Neuron (in vitro differentiated cells): Measurements from ENCODE around the gene TMEM51.

Experiments
- H2AFZ ChIP-seq: one replicate; pipeline ENCODE4 v1.6.1; 2013; ENCODE audit warnings: low read depth, mild to moderate bottlenecking, inconsistent platforms, low read length, moderate library complexity
- H3K27me3 ChIP-seq: one replicate; pipeline ENCODE4 v1.6.1; 2013; ENCODE audit warnings: low read length; ENCODE audit not compliant: insufficient read depth
- H3K36me3 ChIP-seq: one replicate; pipeline ENCODE4 v1.6.1; 2013; ENCODE audit warnings: low read length; ENCODE audit not compliant: insufficient read depth
- H3K4me1 ChIP-seq: one replicate; pipeline ENCODE4 v1.6.1; 2013; ENCODE audit warnings: low read length; ENCODE audit not compliant: insufficient read depth
- H3K4me3 ChIP-seq: 2 replicates; pipeline ENCODE4 v1.5.1; 2013; ENCODE audit warnings: mild to moderate bottlenecking, low read length, moderate library complexity
- H3K9me3 ChIP-seq: one replicate; pipeline ENCODE4 v1.6.1; 2013; ENCODE audit warnings: low read length

TMEM51 gene

DNA sequence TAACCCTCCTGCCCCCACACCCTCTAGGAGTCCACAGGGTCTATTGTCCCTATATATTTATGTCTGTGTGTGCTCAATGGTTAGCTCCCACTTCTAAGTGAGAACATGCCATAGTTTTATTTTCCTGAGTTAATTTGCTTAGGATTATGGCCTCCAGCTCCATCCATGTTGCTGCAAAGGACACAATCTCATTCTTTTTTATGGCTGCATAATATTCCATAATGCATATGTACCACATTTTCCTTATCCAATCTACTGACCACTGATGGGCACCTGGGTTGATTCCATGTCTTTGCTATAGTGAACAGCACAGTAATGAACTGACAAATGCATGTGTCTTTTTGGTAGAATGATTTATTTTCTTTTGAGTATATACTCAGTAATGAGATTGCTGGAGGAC, 80.1 kb downstream of the TMEM51 start:
- no peaks in the 10 kb centered on the region for H3K36me3 ChIP-seq
- no peak overlapping the region for H3K4me3 ChIP-seq
- no peaks in the 10 kb centered on the region for H3K27me3 ChIP-seq
- no peaks in the 10 kb centered on the region for H3K9me3 ChIP-seq
- H2AFZ ChIP-seq, result no peak overlapping the region
- H3K4me1 ChIP-seq, result no peaks in the 10 kb centered on the region

GRCh38 chr1:15236321-15236721, 82.8 kb downstream of the TMEM51 start:
- H3K4me1 ChIP-seq, result no peaks in the 10 kb centered on the region
- H2AFZ ChIP-seq, result no peak overlapping the region
- no peak overlapping the region for H3K4me3 ChIP-seq
- no peaks in the 10 kb centered on the region for H3K9me3 ChIP-seq
- no peaks in the 10 kb centered on the region for H3K27me3 ChIP-seq
- H3K36me3 ChIP-seq, result no peaks in the 10 kb centered on the region

- Histone ChIP-seq H3K4me1 (no peaks in the 10 kb centered on the region), H3K9me3 (no peaks in the 10 kb centered on the region), H3K36me3 (no peaks in the 10 kb centered on the region)
These were observed 83.2 kb downstream of the TMEM51 start for GRCh38 chr1:15236746-15237145.

DNA sequence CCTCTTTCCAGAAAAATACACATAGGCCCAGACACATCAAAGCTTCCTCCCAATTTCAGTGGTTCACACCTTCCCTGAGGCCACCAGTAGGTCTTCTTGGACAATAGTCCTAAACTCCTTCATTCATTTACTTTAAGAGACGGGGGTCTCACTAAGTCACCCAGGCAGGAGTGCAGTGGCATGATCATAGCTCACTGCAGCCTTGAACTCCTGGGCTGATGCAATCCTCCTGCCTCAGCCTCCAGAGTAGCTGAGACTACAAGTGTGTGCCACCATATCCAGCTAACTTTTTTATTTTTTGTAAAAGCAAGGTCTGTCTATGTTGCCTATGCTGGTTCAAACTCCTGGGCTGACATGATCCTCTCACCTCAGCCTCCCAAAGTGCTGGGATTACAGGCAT, 85.2 kb downstream of the TMEM51 start:
- Histone ChIP-seq H3K4me3 (no peak overlapping the region), H3K9me3 (no peaks in the 10 kb centered on the region), H2AFZ (no peak overlapping the region), H3K27me3 (no peaks in the 10 kb centered on the region), H3K36me3 (no peaks in the 10 kb centered on the region), H3K4me1 (no peaks in the 10 kb centered on the region)

More at GRCh38 chr1:15236746-15237145, 83.2 kb downstream of the TMEM51 start:
- H3K4me3 ChIP-seq, result no peak overlapping the region
- H3K27me3 ChIP-seq, result no peaks in the 10 kb centered on the region
- no peak overlapping the region for H2AFZ ChIP-seq

DNA sequence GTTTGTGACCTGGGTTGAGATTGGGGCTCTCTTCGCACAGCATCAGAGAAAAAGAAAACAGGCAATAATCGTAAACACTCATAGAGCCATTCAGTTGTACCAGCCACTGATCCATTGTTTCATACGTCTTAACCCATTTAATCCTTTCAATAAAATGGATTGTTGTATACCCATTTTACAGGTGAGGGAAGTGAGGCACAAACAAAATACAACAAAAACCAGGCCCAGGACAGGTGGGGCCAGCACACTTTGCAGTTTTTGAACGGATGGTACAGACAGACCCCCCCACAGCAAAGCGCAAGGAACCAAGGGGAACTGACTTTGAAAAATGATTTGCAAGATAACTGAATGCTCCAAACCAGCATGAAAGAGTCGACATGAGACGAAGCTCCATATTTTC, 89.2 kb downstream of the TMEM51 start:
- H3K4me1 ChIP-seq, result peaks cover 2% of the 10 kb centered on the region
- H3K36me3 ChIP-seq, result no peaks in the 10 kb centered on the region
- H3K27me3 ChIP-seq, result no peaks in the 10 kb centered on the region
- no peak overlapping the region for H2AFZ ChIP-seq
- no peak overlapping the region for H3K4me3 ChIP-seq
- H3K9me3 ChIP-seq, result peaks cover 3% of the 10 kb centered on the region

DNA sequence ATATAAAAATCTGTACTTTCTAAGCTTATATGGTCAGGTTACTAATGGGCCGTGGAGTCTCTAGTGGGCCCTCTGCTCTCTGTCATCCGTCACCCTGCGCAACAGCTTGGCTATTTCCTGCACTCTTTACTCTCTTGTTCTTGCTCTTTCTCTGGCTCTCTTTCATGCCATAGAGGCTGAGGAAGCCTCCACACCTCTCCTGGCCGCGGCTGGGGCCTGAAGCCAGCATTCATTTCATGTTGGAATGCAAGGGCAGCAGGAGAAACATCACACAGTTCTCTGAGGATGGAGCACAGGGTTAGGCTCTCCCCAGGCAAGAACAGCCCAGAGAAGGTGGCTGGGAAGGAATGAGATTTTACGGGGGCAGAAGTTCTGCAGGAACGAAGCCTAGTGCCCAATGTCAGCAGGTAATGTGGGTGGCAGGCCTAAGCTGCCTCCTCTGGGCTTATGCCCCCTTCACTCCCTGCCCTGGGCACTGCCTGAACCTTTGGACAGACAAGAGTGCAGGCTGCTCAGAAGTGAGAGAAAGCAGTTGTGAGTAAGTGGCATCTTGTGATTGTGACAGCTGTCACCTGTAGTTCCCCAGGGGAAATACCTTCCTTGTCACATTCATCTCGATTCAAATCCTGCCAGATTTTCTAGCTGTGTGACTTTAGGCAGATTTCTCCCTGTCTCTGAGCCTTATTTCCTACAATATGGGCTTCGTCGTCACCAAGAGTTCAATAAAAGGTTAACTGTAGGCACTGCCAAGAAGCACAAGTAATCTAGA, 89.9 kb downstream of the TMEM51 start:
- H3K4me1 ChIP-seq, result peaks cover 7% of the 10 kb centered on the region
- H3K27me3 ChIP-seq, result no peaks in the 10 kb centered on the region
- H3K9me3 ChIP-seq, result peaks cover 3% of the 10 kb centered on the region
- H3K36me3 ChIP-seq, result no peaks in the 10 kb centered on the region
- no peak overlapping the region for H3K4me3 ChIP-seq
- no peak overlapping the region for H2AFZ ChIP-seq

DNA sequence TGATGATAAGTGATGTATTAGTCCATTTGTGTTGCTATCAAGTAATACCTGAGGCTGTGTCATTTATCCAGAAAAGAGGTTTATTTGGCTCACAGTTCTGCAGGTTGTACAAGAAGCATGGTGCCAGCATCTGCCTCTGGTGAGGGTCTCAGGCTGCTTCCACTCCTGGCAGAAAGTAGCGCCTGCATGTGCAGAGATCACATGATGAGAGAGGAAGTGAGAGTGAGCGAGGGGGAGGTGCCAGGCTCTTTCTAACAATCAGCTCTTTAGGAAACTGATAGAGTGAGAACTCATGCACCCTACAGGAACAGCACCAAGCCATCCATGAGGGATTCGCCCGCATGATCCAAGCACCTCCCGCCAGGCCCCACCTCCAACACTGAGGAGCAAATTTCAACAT, 91.3 kb downstream of the TMEM51 start:
- Histone ChIP-seq H2AFZ (no peak overlapping the region), H3K4me1 (peaks cover 7% of the 10 kb centered on the region), H3K4me3 (no peak overlapping the region), H3K9me3 (peaks cover 3% of the 10 kb centered on the region), H3K36me3 (no peaks in the 10 kb centered on the region), H3K27me3 (no peaks in the 10 kb centered on the region)

DNA sequence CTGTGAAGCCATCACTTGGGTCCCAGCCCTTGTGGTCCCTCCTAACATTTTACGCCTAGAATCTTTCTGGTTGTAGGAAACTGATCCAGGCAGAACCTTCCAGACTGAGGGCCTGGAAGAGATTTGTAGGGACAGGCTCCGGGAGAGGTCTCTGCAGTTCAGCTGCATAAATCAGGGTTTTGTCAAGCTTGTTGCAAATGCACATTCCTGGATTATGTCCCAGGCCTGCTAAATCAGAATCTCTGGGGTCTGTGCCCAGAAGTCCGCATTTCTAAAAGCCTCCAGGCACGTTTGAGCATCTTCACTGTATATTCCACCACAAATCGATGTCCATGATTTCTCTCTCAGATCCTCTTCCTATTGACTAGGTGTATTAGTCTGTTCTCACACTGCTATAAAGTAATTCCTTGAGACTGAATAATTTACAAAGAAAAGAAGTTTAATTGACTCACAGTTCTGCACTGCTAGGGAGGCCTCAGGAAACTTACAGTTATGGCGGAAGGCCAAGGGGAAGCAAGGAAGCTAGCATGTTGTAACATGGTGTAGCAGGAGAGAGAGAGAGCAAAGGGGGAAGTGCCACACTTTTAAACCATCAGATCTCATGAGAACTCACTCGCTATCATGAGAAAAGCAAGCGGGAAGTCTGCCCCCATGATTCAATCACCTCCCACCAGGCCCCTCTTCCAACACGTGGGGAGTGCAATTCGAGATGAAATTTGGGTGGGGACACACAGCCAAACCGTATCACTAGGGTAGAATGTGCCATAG, 92.2 kb downstream of the TMEM51 start:
- Histone ChIP-seq H3K36me3 (no peaks in the 10 kb centered on the region), H3K4me1 (peaks cover 7% of the 10 kb centered on the region), H2AFZ (no peak overlapping the region), H3K9me3 (peaks cover 3% of the 10 kb centered on the region), H3K27me3 (no peaks in the 10 kb centered on the region), H3K4me3 (no peak overlapping the region)

GRCh38 chr1:15246960-15247614, 93.5 kb downstream of the TMEM51 start, which contains the start of gene FHAD1:
TSS of gene FHAD1 (plus strand) at chr1:15247223. CDS start at chr1:15251785, 4,562 bp downstream.
- H3K27me3 ChIP-seq, result no peaks in the 10 kb centered on the region
- no peak within 1 kb of the TSS for H2AFZ ChIP-seq
- H3K9me3 ChIP-seq, result peaks cover 6% of the 10 kb centered on the region
- H3K36me3 ChIP-seq, result no peaks in the 10 kb centered on the region
- peak within 1 kb of the TSS; percentile 24 for H3K4me3 ChIP-seq
- peaks cover 9% of the 10 kb centered on the region for H3K4me1 ChIP-seq

GRCh38 chr1:15248216-15248615, 94.7 kb downstream of the TMEM51 start:
- Histone ChIP-seq H2AFZ (no peak overlapping the region), H3K4me3 (no peak overlapping the region), H3K4me1 (peaks cover 19% of the 10 kb centered on the region), H3K9me3 (peaks cover 6% of the 10 kb centered on the region), H3K36me3 (no peaks in the 10 kb centered on the region), H3K27me3 (no peaks in the 10 kb centered on the region)

GRCh38 chr1:15249081-15249480, 95.5 kb downstream of the TMEM51 start:
- peaks cover 22% of the 10 kb centered on the region for H3K4me1 ChIP-seq
- H3K27me3 ChIP-seq, result no peaks in the 10 kb centered on the region
- no peak overlapping the region for H2AFZ ChIP-seq
- no peaks in the 10 kb centered on the region for H3K36me3 ChIP-seq
- H3K9me3 ChIP-seq, result peaks cover 6% of the 10 kb centered on the region
- H3K4me3 ChIP-seq, result no peak overlapping the region

GRCh38 chr1:15251857-15252835, 98.6 kb downstream of the TMEM51 start:
- Histone ChIP-seq H3K4me1 (peaks cover 22% of the 10 kb centered on the region), H2AFZ (no peak overlapping the region), H3K27me3 (no peaks in the 10 kb centered on the region), H3K9me3 (peaks cover 3% of the 10 kb centered on the region), H3K4me3 (no peak overlapping the region), H3K36me3 (no peaks in the 10 kb centered on the region)
